Epithelial cell of esophagus (primary cell): ENCODE measurements around the gene ANXA8.

Source experiments
- DNase-seq: peaks from one replicate; pipeline ENCODE4 v3.0.0; 2010; ENCODE audit warnings: low read depth
- H3K4me3 ChIP-seq: 2 replicates; pipeline ENCODE4 v1.5.1; 2011; ENCODE audit warnings: mild to moderate bottlenecking, low read length, control low read depth
- CTCF ChIP-seq: IDR thresholded peaks from 2 replicates; pipeline ENCODE4 v1.5.1; 2011; ENCODE audit warnings: low read depth, mild to moderate bottlenecking, low read length, control low read depth, inconsistent platforms; ENCODE audit not compliant: insufficient read depth; ENCODE audit errors: missing control alignments

ANXA8 gene

GRCh38 chr10:47420305-47421056 lies 63.4 kb downstream of the ANXA8 start:
- no peak for DNase-seq
- H3K4me3 ChIP-seq: no peak overlapping the region
- no peak for TF ChIP-seq CTCF

- no peak overlapping the region for H3K4me3 ChIP-seq
- DNase-seq: no peak
- no peak for TF ChIP-seq CTCF
Measured at GRCh38 chr10:47419421-47419820, 64.5 kb downstream of the ANXA8 start.

GRCh38 chr10:47418966-47419365 lies 64.9 kb downstream of the ANXA8 start:
- DNase-seq: no peak
- TF ChIP-seq CTCF: no peak
- no peak overlapping the region for H3K4me3 ChIP-seq

- no peak overlapping the region for H3K4me3 ChIP-seq
- TF ChIP-seq CTCF: no peak
- no peak for DNase-seq
Measured at GRCh38 chr10:47418321-47418720, 65.6 kb downstream of the ANXA8 start.
